PFSK-1 (cell line): ENCODE data around the gene DIP2C.

Experiments used
- FOXP2 ChIP-seq: optimal IDR thresholded peaks from 2 replicates; pipeline ENCODE3; 2011; ENCODE audit warnings: borderline replicate concordance, control low read depth, inconsistent platforms; ENCODE audit not compliant: insufficient read depth; ENCODE audit errors: extremely low read length, extremely low read depth
- POLR2AphosphoS5 ChIP-seq: IDR thresholded peaks from 2 replicates; pipeline ENCODE4 v1.6.1; 2012; ENCODE audit warnings: low read depth, mild to moderate bottlenecking, control low read depth, low read length, moderate library complexity
- SIN3A ChIP-seq: IDR thresholded peaks from 2 replicates; pipeline ENCODE4 v1.6.1; 2012; ENCODE audit warnings: mild to moderate bottlenecking, low read length, moderate library complexity, borderline replicate concordance; ENCODE audit not compliant: insufficient read depth
- TAF1 ChIP-seq: IDR thresholded peaks from 2 replicates; pipeline ENCODE4 v1.6.1; 2012; ENCODE audit warnings: low read length, control low read depth, borderline replicate concordance; ENCODE audit not compliant: insufficient read depth
- TF ChIP-seq, protein P1 (sequence below), 2 experiments: IDR thresholded peaks; 2 replicates each; pipeline versions ENCODE4 v1.6.1 to v1.8.0; 2011 to 2012; ENCODE audit warnings: low read depth in 2 of 2, low read length in 2 of 2, control low read depth in 1 of 2, inconsistent platforms in 1 of 2, mild to moderate bottlenecking in 1 of 2, moderate library complexity in 1 of 2; ENCODE audit not compliant: insufficient read depth in 1 of 2

DIP2C gene

DNA sequence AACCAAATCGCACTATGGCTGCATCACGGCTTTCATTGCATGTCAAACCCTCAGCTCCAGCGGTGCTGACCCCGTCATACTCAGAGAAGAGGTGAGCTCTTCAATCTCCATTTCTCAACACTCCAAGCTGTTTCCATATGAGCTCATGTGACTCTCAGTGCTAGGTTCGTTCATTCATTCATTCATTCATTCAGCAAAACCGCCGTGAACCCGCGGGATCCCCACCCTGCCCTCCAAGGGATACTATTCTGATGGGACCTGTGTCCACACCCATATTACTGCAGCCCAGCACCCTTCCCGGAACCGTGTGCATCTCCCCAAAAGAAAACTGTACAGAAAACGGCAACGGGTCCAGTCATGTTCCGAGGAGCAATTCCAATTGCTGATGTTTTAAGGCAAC, 184.7 kb downstream of the DIP2C start:
- TF ChIP-seq, protein P1, sequence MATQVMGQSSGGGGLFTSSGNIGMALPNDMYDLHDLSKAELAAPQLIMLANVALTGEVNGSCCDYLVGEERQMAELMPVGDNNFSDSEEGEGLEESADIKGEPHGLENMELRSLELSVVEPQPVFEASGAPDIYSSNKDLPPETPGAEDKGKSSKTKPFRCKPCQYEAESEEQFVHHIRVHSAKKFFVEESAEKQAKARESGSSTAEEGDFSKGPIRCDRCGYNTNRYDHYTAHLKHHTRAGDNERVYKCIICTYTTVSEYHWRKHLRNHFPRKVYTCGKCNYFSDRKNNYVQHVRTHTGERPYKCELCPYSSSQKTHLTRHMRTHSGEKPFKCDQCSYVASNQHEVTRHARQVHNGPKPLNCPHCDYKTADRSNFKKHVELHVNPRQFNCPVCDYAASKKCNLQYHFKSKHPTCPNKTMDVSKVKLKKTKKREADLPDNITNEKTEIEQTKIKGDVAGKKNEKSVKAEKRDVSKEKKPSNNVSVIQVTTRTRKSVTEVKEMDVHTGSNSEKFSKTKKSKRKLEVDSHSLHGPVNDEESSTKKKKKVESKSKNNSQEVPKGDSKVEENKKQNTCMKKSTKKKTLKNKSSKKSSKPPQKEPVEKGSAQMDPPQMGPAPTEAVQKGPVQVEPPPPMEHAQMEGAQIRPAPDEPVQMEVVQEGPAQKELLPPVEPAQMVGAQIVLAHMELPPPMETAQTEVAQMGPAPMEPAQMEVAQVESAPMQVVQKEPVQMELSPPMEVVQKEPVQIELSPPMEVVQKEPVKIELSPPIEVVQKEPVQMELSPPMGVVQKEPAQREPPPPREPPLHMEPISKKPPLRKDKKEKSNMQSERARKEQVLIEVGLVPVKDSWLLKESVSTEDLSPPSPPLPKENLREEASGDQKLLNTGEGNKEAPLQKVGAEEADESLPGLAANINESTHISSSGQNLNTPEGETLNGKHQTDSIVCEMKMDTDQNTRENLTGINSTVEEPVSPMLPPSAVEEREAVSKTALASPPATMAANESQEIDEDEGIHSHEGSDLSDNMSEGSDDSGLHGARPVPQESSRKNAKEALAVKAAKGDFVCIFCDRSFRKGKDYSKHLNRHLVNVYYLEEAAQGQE (IDR thresholded peaks at IDR 0.05; ENCODE audit: insufficient read depth in 1 of 2, low read depth in 2 of 2, low read length in 2 of 2): no peak
- TF ChIP-seq TAF1: no peak
- no peak for TF ChIP-seq FOXP2
- TF ChIP-seq POLR2AphosphoS5: no peak
- no peak for TF ChIP-seq SIN3A

DNA sequence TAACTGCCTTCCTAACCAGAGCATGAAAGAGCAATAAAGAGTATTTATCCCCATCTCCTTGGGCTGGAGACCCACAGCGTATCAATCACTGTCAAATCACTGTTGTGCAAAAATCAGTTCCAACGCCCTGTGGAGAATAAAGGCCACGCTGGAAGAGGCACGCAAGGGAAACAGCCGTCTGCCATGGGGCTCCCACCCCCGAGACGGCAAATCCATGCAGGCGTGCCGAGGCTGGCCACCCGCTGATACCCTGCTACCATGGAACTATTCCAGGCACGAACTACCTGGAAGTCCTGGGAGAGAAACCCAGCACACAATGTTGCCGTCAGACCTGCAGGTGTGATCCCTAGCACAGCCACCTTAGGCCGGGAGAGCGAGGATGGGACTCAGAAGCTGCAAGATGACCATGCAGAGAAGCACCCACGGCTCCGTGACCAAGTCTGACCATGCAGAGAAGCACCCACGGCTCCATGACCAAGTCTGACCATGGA, 185.3 kb downstream of the DIP2C start:
- no peak for TF ChIP-seq TAF1
- TF ChIP-seq FOXP2: no peak
- TF ChIP-seq POLR2AphosphoS5: no peak
- TF ChIP-seq SIN3A: no peak
- TF ChIP-seq, protein P1 (IDR thresholded peaks at IDR 0.05; ENCODE audit: insufficient read depth in 1 of 2, low read depth in 2 of 2, low read length in 2 of 2): no peak

DNA sequence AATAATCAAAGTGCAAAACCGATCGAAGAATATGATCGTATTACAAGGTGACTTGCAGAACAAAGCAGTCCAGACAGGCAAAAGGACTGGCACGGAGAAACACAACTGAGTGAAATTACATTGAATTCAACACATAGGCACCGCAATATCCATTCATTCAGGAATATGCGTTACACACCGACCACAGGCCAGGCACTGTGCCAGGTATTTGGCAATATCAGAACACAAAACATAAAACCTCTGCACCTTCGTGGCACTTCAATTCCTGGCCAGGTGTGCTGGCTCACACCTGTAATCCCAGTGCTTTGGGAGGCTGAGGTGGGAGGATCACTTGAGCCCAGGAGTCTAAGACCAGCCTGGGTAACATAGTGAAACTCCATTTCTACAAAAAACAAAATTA, 187.9 kb downstream of the DIP2C start:
- no peak for TF ChIP-seq TAF1
- no peak for TF ChIP-seq FOXP2
- no peak for TF ChIP-seq POLR2AphosphoS5
- TF ChIP-seq SIN3A: no peak
- TF ChIP-seq, protein P1 (IDR thresholded peaks at IDR 0.05; ENCODE audit: insufficient read depth in 1 of 2, low read depth in 2 of 2, low read length in 2 of 2): no peak

DNA sequence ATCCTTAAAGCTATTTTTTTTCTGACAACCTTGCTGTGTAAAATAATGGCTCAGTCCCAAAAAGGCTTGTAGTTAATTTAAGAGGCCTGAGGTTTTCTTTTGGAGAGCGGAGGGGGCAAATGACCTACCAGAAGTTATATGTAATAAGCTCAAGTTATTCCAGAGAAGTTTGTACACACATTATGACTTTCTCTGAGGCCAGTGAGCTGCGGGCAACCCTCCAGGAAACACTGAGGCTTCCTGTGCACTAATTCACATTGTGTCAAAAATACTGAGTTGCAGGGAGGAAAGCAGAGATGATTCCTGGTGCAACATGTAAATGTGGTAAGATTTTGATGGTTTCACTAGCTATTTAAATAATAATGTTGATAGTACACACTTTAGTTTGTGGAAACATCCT, 188.6 kb downstream of the DIP2C start:
- TF ChIP-seq, protein P1 (IDR thresholded peaks at IDR 0.05; ENCODE audit: insufficient read depth in 1 of 2, low read depth in 2 of 2, low read length in 2 of 2): no peak
- TF ChIP-seq TAF1 (no peak), SIN3A (no peak), FOXP2 (no peak), POLR2AphosphoS5 (no peak)

DNA sequence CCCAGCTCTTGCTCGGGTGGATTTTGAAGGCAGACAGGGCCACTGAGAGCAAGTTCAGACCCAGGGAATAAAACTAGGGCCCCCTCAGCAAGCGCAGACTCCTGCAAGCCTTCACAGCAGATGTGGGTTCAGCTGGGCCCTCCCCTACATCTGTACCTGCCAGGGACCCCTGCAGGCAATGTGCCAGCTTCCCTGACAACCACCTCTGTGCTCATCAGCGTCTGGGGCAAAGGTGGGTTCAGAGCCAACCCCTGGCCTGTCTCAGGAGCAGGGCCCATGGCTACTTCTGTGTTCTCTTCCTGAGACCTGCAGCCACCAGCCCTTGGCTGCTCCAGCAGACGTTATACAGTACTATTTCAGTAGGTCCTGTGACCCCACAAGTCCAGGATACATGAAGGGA, 189.5 kb downstream of the DIP2C start:
- TF ChIP-seq TAF1 (no peak), FOXP2 (no peak), POLR2AphosphoS5 (no peak), SIN3A (no peak)
- TF ChIP-seq, protein P1 (IDR thresholded peaks at IDR 0.05; ENCODE audit: insufficient read depth in 1 of 2, low read depth in 2 of 2, low read length in 2 of 2): no peak
